Glomerular visceral epithelial cell (primary cell): Measurements from ENCODE around the gene CRYGC.

Experiments
- DNase-seq: peaks from one replicate; pipeline ENCODE4 v3.0.0-alpha.2; 2016; ENCODE audit errors: extremely low spot score

The CRYGC gene

GRCh38 chr2:208096080-208096479, 33.5 kb downstream of the CRYGC start:
- no peak for DNase-seq

DNA sequence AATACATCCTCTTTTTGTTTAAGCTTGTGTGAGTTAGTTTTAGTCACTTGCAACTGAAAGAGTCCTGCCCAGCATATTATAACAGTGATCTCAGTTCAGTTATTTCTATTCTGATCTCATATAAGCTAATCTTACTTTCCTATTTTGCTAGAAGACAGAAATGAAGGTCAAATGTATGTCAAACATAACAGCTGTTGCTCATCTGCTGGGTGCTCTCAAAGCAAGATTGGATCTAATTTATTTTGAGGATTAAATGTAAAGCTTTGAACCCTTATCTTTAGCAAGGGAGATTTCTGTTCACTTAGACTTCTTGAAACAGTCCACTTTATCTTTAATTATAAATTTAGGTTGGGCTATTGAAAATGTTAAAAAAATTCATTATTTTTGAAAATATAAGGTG, 36.5 kb downstream of the CRYGC start:
- DNase-seq = no peak

GRCh38 chr2:208092093-208092832, 37.4 kb downstream of the CRYGC start:
- no peak for DNase-seq

GRCh38 chr2:208090420-208090819, 39.2 kb downstream of the CRYGC start:
- no peak for DNase-seq

- DNase-seq = no peak
Measured at GRCh38 chr2:208086029-208086428, 43.6 kb downstream of the CRYGC start.

GRCh38 chr2:208083807-208084206, 45.8 kb downstream of the CRYGC start:
- no peak for DNase-seq
